ENCODE measurements around the gene TAS2R9.

DNA sequence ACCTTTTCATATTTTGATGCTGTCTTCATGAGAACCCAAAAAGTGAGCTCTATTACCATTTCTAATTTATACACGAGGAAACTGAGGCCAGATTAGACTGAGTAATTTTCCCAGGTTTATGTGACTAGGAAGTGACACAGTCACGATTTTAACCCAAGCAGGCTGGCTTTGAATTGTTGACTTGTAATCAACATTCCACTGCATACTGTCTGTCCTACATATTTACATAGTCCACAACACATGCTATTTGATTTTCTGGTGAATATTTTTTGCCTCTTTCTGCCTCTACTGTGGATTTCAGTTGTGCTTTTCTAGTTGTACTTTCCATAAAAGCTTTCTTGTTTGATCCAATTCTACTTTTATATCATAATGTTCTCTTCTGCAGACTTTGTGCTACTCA is 15.7 kb downstream of the TAS2R9 start:
- no peak for TF ChIP-seq EZH2 (IDR thresholded peaks at IDR 0.05)
- no peak for TF ChIP-seq POLR2AphosphoS5 (IDR thresholded peaks at IDR 0.05; ENCODE audit: borderline replicate concordance, low read depth, low read length)
